Activated CD4-positive, alpha-beta memory T cell treated with anti-CD3 and anti-CD28 coated beads, Interleukin-2, amount 10 ng/mL, durations not matched to agents 7 days and 5 days (primary cell): Measurements from ENCODE around the gene FYTTD1. TPM values are rescaled to one million over a fixed set of nuclear protein-coding genes. Genes with fewer than 3 reads are reported as not detected.

Source experiments
- CTCF ChIA-PET: fragments of 350-600 bp; sonication (Branson Sonifier 250); formaldehyde crosslinking; loops from one replicate; lab custom pipeline; 2021; ENCODE audit warnings: antibody characterized with exemption, inconsistent platforms; lab: Charles Lee
- POLR2A ChIA-PET: fragments of 350-600 bp; sonication (Branson Sonifier 250); formaldehyde crosslinking; loops from one replicate; lab custom pipeline; 2021; ENCODE audit warnings: antibody characterized with exemption; lab: Charles Lee
- DNase-seq: peaks from one replicate; pipeline ENCODE4 v3.0.0-alpha.2; 2020
- H3K27ac Mint-ChIP-seq: one replicate; pipeline ENCODE4 v1.8.0; 2021; ENCODE audit warnings: mild to moderate bottlenecking, mixed read lengths
- H3K27me3 Mint-ChIP-seq: one replicate; pipeline ENCODE4 v1.8.0; 2021; ENCODE audit warnings: mixed read lengths
- H3K36me3 Mint-ChIP-seq: one replicate; pipeline ENCODE4 v1.8.0; 2021; ENCODE audit warnings: low read depth, mixed read lengths
- H3K4me1 Mint-ChIP-seq: one replicate; pipeline ENCODE4 v1.8.0; 2021; ENCODE audit warnings: mixed read lengths
- H3K4me3 Mint-ChIP-seq: one replicate; pipeline ENCODE4 v1.8.0; 2021; ENCODE audit warnings: mild to moderate bottlenecking, mixed read lengths
- H3K9me3 Mint-ChIP-seq: one replicate; pipeline ENCODE4 v1.8.0; 2021; ENCODE audit warnings: mixed read lengths
- total RNA-seq, 2 experiments: library from RNA; stranded (reverse); gene quantifications; one replicate each; pipeline ENCODE4 v1.2.3, GENCODE V29; 2021

The FYTTD1 gene
- total RNA-seq, 2 experiments from 2014 or later: 41.7 to 45.1 TPM

GRCh38 chr3:197829397-197830045 lies 79.8 kb downstream of the FYTTD1 start:
- ChIA-PET POLR2A (no interaction called here), CTCF (no interaction called here)
- Mint-ChIP-seq H3K36me3 (peaks cover 59% of the 10 kb centered on the region), H3K4me3 (no peak overlapping the region), H3K27ac (no peak overlapping the region), H3K4me1 (peaks cover 4% of the 10 kb centered on the region), H3K9me3 (no peaks in the 10 kb centered on the region), H3K27me3 (no peaks in the 10 kb centered on the region)
- DNase-seq: no peak

GRCh38 chr3:197830308-197830966 lies 80.8 kb downstream of the FYTTD1 start:
- ChIA-PET CTCF (no interaction called here), POLR2A (no interaction called here)
- DNase-seq: no peak
- Mint-ChIP-seq H3K27ac (no peak overlapping the region), H3K27me3 (no peaks in the 10 kb centered on the region), H3K9me3 (no peaks in the 10 kb centered on the region), H3K4me1 (peaks cover 5% of the 10 kb centered on the region), H3K4me3 (no peak overlapping the region), H3K36me3 (peaks cover 57% of the 10 kb centered on the region)

GRCh38 chr3:197830967-197831313 lies 81.3 kb downstream of the FYTTD1 start:
- no peak overlapping the region for H3K4me3 Mint-ChIP-seq
- no peak overlapping the region for H3K27ac Mint-ChIP-seq
- ChIA-PET CTCF (no interaction called here), POLR2A (no interaction called here)
- H3K4me1 Mint-ChIP-seq: peaks cover 5% of the 10 kb centered on the region
- no peaks in the 10 kb centered on the region for H3K27me3 Mint-ChIP-seq
- DNase-seq: no peak
- no peaks in the 10 kb centered on the region for H3K9me3 Mint-ChIP-seq
- H3K36me3 Mint-ChIP-seq: peaks cover 60% of the 10 kb centered on the region

GRCh38 chr3:197833930-197834715 lies 84.4 kb downstream of the FYTTD1 start:
- no peak overlapping the region for H3K4me3 Mint-ChIP-seq
- H3K4me1 Mint-ChIP-seq: peaks cover 9% of the 10 kb centered on the region
- DNase-seq: no peak
- no peaks in the 10 kb centered on the region for H3K27me3 Mint-ChIP-seq
- ChIA-PET POLR2A (no interaction called here), CTCF (no interaction called here)
- no peak overlapping the region for H3K27ac Mint-ChIP-seq
- no peaks in the 10 kb centered on the region for H3K9me3 Mint-ChIP-seq
- peaks cover 52% of the 10 kb centered on the region for H3K36me3 Mint-ChIP-seq

- CTCF ChIA-PET: no interaction called here
- Mint-ChIP-seq H3K4me3 (no peak overlapping the region), H3K27me3 (no peaks in the 10 kb centered on the region), H3K4me1 (peaks cover 9% of the 10 kb centered on the region), H3K27ac (no peak overlapping the region), H3K36me3 (peaks cover 50% of the 10 kb centered on the region), H3K9me3 (no peaks in the 10 kb centered on the region)
- no peak for DNase-seq
- POLR2A ChIA-PET: interaction anchor here (1.2 kb wide), 1 partner anchor 45 kb away, joined by 3 read pairs; no protein-coding TSS in a partner anchor
Measured at GRCh38 chr3:197835509-197835908, 85.8 kb downstream of the FYTTD1 start.

- CTCF ChIA-PET: no interaction called here
- Mint-ChIP-seq H3K27ac (no peak overlapping the region), H3K27me3 (no peaks in the 10 kb centered on the region), H3K4me1 (peaks cover 9% of the 10 kb centered on the region), H3K36me3 (peaks cover 51% of the 10 kb centered on the region), H3K9me3 (no peaks in the 10 kb centered on the region), H3K4me3 (no peak overlapping the region)
- DNase-seq: no peak
- POLR2A ChIA-PET: interaction anchor here (1.2 kb wide), 1 partner anchor 46 kb away, joined by 3 read pairs; no protein-coding TSS in a partner anchor
Measured at GRCh38 chr3:197836244-197836643, 86.6 kb downstream of the FYTTD1 start.

Other genes starting within 250 kb of the FYTTD1 start
- 10 to 100 TPM; 54.2 to 55.8 TPM for gene BDH1, start 193.9 kb upstream of the FYTTD1 start, total RNA-seq
- gene RUBCN, start 13.0 kb upstream of the FYTTD1 start, total RNA-seq: 10 to 100 TPM; 46.8 to 47.4 TPM
- 10 to 100 TPM; 58.5 to 65.8 TPM for gene LRCH3, start 41.4 kb downstream of the FYTTD1 start, total RNA-seq
- 100 to 1,000 TPM; 931 to 944 TPM for gene RPL35A, start 200.3 kb downstream of the FYTTD1 start, total RNA-seq
- 1 to 10 TPM; 2.3 to 3.0 TPM for gene LMLN, start 210.3 kb downstream of the FYTTD1 start, total RNA-seq